Spinal cord (tissue), 10 donors: ENCODE data around the gene RABGAP1. TPM values are rescaled to one million over a fixed set of nuclear protein-coding genes. Genes with fewer than 3 reads are reported as not detected.

Experiments
- DNase-seq, 6 donors: peaks; one replicate each; pipeline versions ENCODE4 v3.0.0 to v3.0.0-alpha.2; 2013 to 2015; ENCODE audit warnings: low spot score in 6 of 6, low read depth in 4 of 6
- H3K27ac ChIP-seq: one replicate; pipeline ENCODE4 v1.5.1; 2013; ENCODE audit warnings: low read depth, low read length, control low read depth
- H3K27me3 ChIP-seq: one replicate; pipeline ENCODE4 v1.6.1; 2013; ENCODE audit warnings: low read length; ENCODE audit not compliant: control insufficient read depth, insufficient read depth
- H3K36me3 ChIP-seq: one replicate; pipeline ENCODE4 v1.6.1; 2013; ENCODE audit warnings: low read length; ENCODE audit not compliant: control insufficient read depth, insufficient read depth
- H3K4me1 ChIP-seq: one replicate; pipeline ENCODE4 v1.6.1; 2013; ENCODE audit warnings: low read length; ENCODE audit not compliant: control insufficient read depth, insufficient read depth
- H3K4me3 ChIP-seq: one replicate; pipeline ENCODE4 v1.5.1; 2013; ENCODE audit warnings: low read depth, low read length, control low read depth
- H3K9me3 ChIP-seq: one replicate; pipeline ENCODE4 v1.6.1; 2013; ENCODE audit warnings: low read length; ENCODE audit not compliant: control insufficient read depth, insufficient read depth
- WGBS: methylation state at CpG from one replicate; pipeline ENCODE4 v1.1.5; 2013; ENCODE audit warnings: missing lambda C conversion rate; ENCODE audit not compliant: insufficient coverage; 5-methylcytosine and 5-hydroxymethylcytosine counted together
- polyA plus RNA-seq, 2 donors: library from polyadenylated mRNA; unstranded; fragments of 120-200 nt; gene quantifications; one replicate each; pipeline ENCODE4 v1.2.1, GENCODE V29; 2013; ENCODE audit not compliant: insufficient read length in 2 of 2
- total RNA-seq, 2 donors: library from RNA; depleted of rRNA in 1 of 2; stranded (reverse); fragments of 120-200 nt in 1 of 2; fragments of >200 nt in 1 of 2; gene quantifications; one replicate each; pipeline versions ENCODE4 v1.2.3 to v1.2.4, GENCODE V29; 2013 to 2014
- donor health status: healthy.

The RABGAP1 gene
- total and polyA plus RNA-seq, 4 donors: 60.2 to 104 (median 68.1) TPM

DNA sequence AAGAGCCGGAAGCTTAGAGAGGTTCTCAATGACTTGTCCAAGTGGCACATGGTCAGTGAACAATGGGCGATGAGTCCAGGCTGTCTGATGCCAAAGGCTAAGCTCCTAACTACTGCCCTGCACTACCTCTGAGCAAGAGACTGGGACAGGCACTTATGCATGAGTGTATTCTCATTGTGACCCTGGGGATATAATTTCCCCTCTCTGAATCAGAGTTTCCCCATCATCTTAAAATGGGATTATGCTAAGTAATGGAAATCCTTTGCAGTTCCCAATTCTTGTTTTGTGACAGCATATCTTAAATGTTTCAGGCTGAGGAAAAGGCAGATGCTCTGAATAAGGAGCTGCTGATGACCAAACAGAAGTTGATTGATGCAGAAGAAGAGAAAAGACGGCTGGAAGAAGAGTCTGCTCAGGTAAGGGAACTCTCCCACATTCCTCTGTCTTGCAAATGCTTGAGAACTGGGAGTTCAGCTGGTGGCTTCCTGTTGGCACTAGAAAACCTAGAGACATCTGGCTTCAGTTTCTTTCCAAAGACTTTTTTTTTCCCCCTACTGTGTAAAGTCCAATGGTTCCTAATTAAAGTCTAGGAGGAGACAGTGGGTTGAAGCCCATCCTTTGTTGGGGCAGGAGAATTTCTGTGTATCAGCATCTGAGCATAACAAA is 156.7 kb downstream of the RABGAP1 start:
- Histone ChIP-seq H3K27ac (no peak overlapping the region), H3K9me3 (no peaks in the 10 kb centered on the region), H3K36me3 (peaks cover 41% of the 10 kb centered on the region), H3K4me1 (no peaks in the 10 kb centered on the region), H3K27me3 (no peaks in the 10 kb centered on the region), H3K4me3 (no peak overlapping the region)
- no peak for DNase-seq
- 85% methylated on average over 2 of the region's 3 CpGs for WGBS

DNA sequence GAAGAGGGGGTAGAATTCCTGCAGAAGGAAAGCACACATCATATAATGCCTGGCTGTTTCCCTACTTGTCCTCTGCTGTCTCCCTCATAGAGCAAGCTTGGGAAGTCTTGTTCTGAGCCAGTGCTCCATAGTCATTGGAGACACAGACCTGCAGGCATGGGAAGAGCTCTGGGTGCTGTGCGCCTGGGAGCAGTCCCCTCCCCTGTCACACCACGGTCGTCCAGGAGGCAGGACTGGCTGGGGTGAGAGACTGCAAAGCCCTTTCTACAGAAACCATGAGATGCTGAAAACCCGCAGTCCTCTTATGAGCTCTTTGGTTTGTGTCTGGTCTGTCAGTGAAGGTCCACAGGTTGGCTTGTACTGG is 157.3 kb downstream of the RABGAP1 start:
- Histone ChIP-seq H3K27ac (no peak overlapping the region), H3K4me3 (no peak overlapping the region)

DNA sequence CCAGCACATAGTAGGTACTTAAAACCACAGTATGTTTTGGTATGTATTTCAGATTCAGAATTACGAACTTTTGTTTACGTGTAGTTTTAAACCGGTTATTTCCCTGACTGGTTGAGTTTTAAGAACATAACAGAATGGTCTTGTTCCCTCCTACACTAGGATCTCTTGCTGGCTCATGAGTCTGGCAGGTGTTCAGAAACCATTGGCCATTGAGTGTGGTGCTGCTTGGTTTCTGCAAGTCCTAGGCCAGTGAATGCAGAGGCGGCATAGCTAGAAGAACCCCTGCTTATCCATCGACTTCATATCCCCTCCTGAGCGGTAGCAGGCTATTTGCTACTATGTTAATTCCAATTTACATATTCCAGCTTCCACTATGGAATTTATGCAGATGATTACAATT is 158.2 kb downstream of the RABGAP1 start:
- Histone ChIP-seq H3K4me1 (peaks cover 5% of the 10 kb centered on the region), H3K9me3 (no peaks in the 10 kb centered on the region), H3K36me3 (peaks cover 42% of the 10 kb centered on the region), H3K27ac (no peak overlapping the region), H3K4me3 (no peak overlapping the region), H3K27me3 (no peaks in the 10 kb centered on the region)
- peak in 1 of 6 donors; percentile 48 for DNase-seq
- 81% methylated on average over 3 of the region's 6 CpGs for WGBS

More for the DNA sequence above, 157.3 kb downstream of the RABGAP1 start:
- Histone ChIP-seq H3K27me3 (no peaks in the 10 kb centered on the region), H3K36me3 (peaks cover 39% of the 10 kb centered on the region), H3K9me3 (no peaks in the 10 kb centered on the region), H3K4me1 (peaks cover 3% of the 10 kb centered on the region)
- 61% methylated on average over 4 of the region's 4 CpGs for WGBS
- DNase-seq: no peak

DNA sequence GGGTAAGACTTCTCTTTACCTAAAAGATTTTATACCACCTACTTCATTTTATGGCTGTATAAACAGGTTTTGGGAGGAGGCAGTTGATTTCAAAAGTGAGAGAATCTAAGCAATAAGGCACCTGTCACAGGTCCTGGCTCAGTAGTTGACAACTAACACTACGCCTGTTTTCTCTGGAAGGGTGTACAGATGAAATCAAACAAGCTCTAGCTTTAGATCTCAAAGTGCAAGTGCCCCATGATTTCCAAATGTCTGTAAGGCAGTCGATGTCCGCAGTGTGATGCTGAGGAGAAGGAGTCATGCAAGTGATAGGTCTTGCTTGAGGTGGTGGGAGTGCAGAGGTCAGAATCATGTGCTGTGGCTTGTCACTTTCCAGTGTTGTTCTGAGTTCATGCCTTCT is 158.7 kb downstream of the RABGAP1 start:
- WGBS: 100% methylated on average over 3 of the region's 3 CpGs
- Histone ChIP-seq H3K27ac (no peak overlapping the region), H3K4me3 (no peak overlapping the region), H3K27me3 (no peaks in the 10 kb centered on the region), H3K9me3 (no peaks in the 10 kb centered on the region), H3K4me1 (peaks cover 5% of the 10 kb centered on the region), H3K36me3 (peaks cover 44% of the 10 kb centered on the region)
- no peak for DNase-seq

DNA sequence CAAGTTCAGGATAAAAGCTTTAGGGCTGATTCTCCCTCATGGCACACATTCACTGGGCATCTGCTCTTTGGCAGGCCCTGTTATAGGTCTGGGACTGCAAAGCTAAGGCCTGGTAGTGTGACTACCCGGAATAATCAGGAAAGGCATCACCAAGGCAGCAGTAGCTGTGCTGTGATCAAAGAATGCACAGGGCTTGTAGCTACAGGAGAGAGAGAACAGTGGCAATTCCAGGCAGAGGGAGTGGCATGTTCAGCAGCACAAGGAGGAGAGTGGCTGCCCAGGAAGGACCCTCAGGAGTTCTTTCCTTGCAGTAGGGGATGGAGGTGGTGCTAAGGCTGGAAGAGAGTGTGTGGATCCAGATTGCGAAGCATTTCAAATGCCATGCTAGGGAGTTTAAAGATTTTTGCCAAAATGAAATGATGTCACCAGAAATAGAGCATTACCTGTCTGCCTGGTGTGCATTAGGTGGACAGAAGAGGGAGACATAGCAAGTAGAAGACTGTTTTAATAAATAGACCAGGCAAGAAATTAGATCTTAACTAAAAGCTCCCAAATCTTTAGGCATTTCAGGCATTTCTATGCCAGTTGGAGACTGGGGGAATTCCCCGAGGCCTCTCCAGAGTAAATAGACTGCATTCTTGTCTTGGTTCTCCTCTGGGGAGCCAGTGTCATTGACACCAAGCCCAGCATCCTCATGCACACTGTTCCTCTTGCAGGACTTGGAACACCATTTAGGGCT is 161.7 kb downstream of the RABGAP1 start:
- peak in 4 of 6 donors; percentile 17 to 67 (median 46) for DNase-seq
- H3K27me3 ChIP-seq: no peaks in the 10 kb centered on the region
- no peak overlapping the region for H3K4me3 ChIP-seq
- no peaks in the 10 kb centered on the region for H3K9me3 ChIP-seq
- H3K27ac ChIP-seq: peak overlapping the region; percentile 40
- WGBS: 69% methylated on average over 3 of the region's 3 CpGs
- H3K4me1 ChIP-seq: peaks cover 5% of the 10 kb centered on the region
- peaks cover 50% of the 10 kb centered on the region for H3K36me3 ChIP-seq

DNA sequence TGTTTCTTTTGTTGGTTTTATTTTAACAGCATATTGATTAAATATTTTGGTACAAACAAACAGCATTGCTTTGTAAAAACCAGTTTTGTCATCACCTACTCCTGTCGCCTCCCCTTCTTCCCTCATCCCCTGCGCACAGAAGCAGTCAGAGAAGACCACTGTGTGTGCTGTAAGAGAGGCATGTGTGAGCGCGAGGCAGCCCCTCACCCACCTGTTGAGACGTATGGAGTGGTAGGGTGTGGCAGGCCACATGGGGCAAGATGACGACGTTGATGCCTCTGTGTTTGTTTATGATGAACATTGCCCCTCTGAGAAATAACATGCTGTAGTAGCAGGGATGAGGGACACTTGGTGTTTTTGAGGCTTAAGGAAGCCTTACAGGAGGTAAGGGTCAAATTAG is 164.0 kb downstream of the RABGAP1 start:
- DNase-seq: no peak
- Histone ChIP-seq H3K27me3 (no peaks in the 10 kb centered on the region), H3K9me3 (no peaks in the 10 kb centered on the region), H3K27ac (no peak overlapping the region), H3K4me1 (peaks cover 5% of the 10 kb centered on the region), H3K4me3 (no peak overlapping the region), H3K36me3 (peaks cover 55% of the 10 kb centered on the region)
- 50% methylated on average over 2 of the region's 7 CpGs for WGBS

DNA sequence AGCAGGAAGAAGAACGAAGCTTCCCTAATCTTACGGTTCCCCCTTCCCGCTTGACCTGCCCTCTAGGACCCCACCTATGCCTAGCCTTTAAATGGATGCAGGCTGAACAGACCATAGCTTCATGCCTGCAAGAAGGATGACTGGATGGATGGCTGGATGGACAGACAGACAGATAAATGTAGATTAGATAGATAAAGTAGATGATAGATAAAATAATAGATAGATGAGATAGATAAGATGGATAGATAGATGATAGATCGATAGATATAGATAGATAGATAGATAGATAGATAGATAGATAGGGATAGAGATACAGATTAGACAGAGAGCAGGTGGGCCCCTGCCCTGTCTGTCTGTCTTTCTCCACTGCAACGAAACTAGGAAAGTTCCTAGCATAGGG is 164.7 kb downstream of the RABGAP1 start:
- H3K9me3 ChIP-seq: no peaks in the 10 kb centered on the region
- WGBS: 98% methylated on average over 3 of the region's 5 CpGs
- no peaks in the 10 kb centered on the region for H3K27me3 ChIP-seq
- no peak overlapping the region for H3K4me3 ChIP-seq
- no peak for DNase-seq
- peaks cover 54% of the 10 kb centered on the region for H3K36me3 ChIP-seq
- H3K27ac ChIP-seq: no peak overlapping the region
- peaks cover 10% of the 10 kb centered on the region for H3K4me1 ChIP-seq

DNA sequence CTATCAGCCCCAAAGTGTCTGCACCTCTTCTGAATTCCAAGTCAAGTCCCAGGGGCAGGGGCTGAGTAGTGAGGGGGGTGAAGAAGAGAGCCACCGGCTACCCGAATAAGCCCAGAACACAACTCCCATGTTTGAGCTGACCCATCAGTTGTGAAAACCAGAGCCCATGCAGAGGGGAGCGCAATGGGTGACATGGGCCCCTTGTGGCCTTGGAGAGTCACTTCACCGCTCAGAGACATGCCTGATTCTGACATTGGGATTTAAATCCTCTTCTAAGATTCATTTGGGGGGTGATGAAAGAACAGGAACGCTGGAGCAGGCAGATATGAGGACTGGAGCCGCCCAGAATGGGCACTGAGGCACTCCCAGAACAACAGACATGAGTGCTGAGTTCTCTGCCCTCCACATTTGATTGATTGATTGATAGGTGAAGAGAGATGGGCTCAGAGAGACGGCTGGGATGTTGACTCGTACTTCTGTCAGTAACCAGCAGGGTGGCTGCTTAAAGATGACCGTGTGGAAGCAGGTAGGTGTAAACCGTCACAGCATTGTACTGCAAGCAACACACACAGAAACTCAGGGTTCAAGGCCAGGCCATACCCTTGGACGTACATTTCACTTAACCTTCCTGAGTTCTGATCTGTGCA is 166.9 kb downstream of the RABGAP1 start:
- 71% methylated on average over 7 of the region's 11 CpGs for WGBS
- H3K9me3 ChIP-seq: no peaks in the 10 kb centered on the region
- no peak for DNase-seq
- H3K27ac ChIP-seq: no peak overlapping the region
- no peak overlapping the region for H3K4me3 ChIP-seq
- no peaks in the 10 kb centered on the region for H3K27me3 ChIP-seq
- peaks cover 59% of the 10 kb centered on the region for H3K36me3 ChIP-seq
- peaks cover 23% of the 10 kb centered on the region for H3K4me1 ChIP-seq

DNA sequence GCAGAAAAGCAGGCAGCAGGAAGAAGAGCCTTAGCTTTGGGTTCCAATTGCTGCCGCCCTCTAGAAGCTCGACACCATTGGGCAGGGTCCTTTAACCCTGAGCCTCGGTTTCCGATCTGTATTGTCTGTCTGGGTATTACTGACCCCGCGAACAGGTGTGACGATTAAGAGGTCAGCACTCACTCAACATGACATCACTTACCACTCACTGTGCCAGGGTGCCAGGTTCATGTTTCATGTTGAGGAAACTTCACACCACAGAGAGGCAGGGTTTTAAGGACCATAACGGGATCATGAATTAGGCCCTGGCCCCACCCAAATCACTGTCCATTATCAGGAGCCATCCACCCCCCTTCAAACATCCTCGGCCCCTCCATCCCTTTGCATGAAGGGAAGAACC is 168.2 kb downstream of the RABGAP1 start:
- 84% methylated on average over 9 of the region's 9 CpGs for WGBS
- Histone ChIP-seq H3K4me1 (peaks cover 23% of the 10 kb centered on the region), H3K9me3 (no peaks in the 10 kb centered on the region), H3K27me3 (no peaks in the 10 kb centered on the region), H3K36me3 (peaks cover 57% of the 10 kb centered on the region), H3K27ac (no peak overlapping the region), H3K4me3 (no peak overlapping the region)
- no peak for DNase-seq
